Epithelial cell of proximal tubule (primary cell): ENCODE results near the gene BRCA2. TPM values are rescaled to one million over a fixed set of nuclear protein-coding genes. Genes with fewer than 3 reads are reported as not detected.
"Not testable (repeated sequence)": the region's sequence is repeated elsewhere in the genome, so short reads cannot be mapped to it uniquely, and the experiment has no call there.

ENCODE experiments used
- DNase-seq: peaks from one replicate; pipeline ENCODE4 v3.0.0-alpha.2; 2011; ENCODE audit warnings: low read depth
- H3K4me3 ChIP-seq: 2 replicates; pipeline ENCODE4 v1.5.1; 2011; ENCODE audit warnings: low read depth, mild to moderate bottlenecking, low read length
- CTCF ChIP-seq: conservative IDR thresholded peaks from 2 replicates; pipeline ENCODE4 v1.5.1; 2012; ENCODE audit warnings: low read depth, mild to moderate bottlenecking, low read length
- total RNA-seq: library from RNA; depleted of rRNA; stranded (reverse); fragments of >200 nt; gene quantifications from 2 replicates; pipeline ENCODE4 v1.2.3, GENCODE V29; 2015

The BRCA2 gene
- total RNA-seq, 1 donor from 2014 or later = 10.1 TPM

GRCh38 chr13:32354040-32354439, 38.7 kb downstream of the BRCA2 start:
- TF ChIP-seq CTCF = no peak
- no peak overlapping the region for H3K4me3 ChIP-seq
- no peak for DNase-seq

GRCh38 chr13:32355935-32356334, 40.6 kb downstream of the BRCA2 start:
- H3K4me3 ChIP-seq, DNase-seq: not testable (repeated sequence)

- H3K4me3 ChIP-seq = no peak overlapping the region
- DNase-seq = no peak
- TF ChIP-seq CTCF = no peak
Observed at GRCh38 chr13:32362574-32362973, 47.3 kb downstream of the BRCA2 start.

GRCh38 chr13:32370805-32371204, 55.5 kb downstream of the BRCA2 start:
- no peak for DNase-seq
- no peak overlapping the region for H3K4me3 ChIP-seq
- TF ChIP-seq CTCF = no peak

GRCh38 chr13:32376642-32377415, 61.5 kb downstream of the BRCA2 start:
- no peak for DNase-seq
- no peak for TF ChIP-seq CTCF

GRCh38 chr13:32378012-32378411, 62.7 kb downstream of the BRCA2 start:
- DNase-seq = no peak
- TF ChIP-seq CTCF = no peak
- H3K4me3 ChIP-seq = no peak overlapping the region

More at GRCh38 chr13:32376642-32377415, 61.5 kb downstream of the BRCA2 start:
- no peak overlapping the region for H3K4me3 ChIP-seq

- peak; percentile 80 for TF ChIP-seq CTCF
- H3K4me3 ChIP-seq = no peak overlapping the region
- DNase-seq = peak; percentile 3
Observed at GRCh38 chr13:32381539-32381938, 66.2 kb downstream of the BRCA2 start.
